HEK293 (cell line): ENCODE measurements around the gene CAMTA2.

ENCODE experiments used
- BCL11B ChIP-seq: fragments of 450-650 bp; formaldehyde crosslinking; IDR thresholded peaks from 2 replicates; pipeline ENCODE4 v1.5.1; 2016; ENCODE audit warnings: low read depth, missing biosample characterization, missing genetic modification characterization
- FEZF1 ChIP-seq: fragments of 450-650 bp; formaldehyde crosslinking; IDR thresholded peaks from 2 replicates; pipeline ENCODE4 v1.5.1; 2016; ENCODE audit warnings: missing biosample characterization, missing genetic modification characterization
- GLIS1 ChIP-seq: fragments of 450-650 bp; formaldehyde crosslinking; IDR thresholded peaks from 2 replicates; pipeline ENCODE4 v1.5.1; 2016; ENCODE audit warnings: missing biosample characterization, missing genetic modification characterization
- HOXA7 ChIP-seq: sonication (generic); formaldehyde crosslinking; IDR thresholded peaks from 2 replicates; pipeline ENCODE4 v1.8.1; 2022; ENCODE audit warnings: missing genetic modification reagents, borderline replicate concordance
- KLF16 ChIP-seq: fragments of 450-650 bp; formaldehyde crosslinking; IDR thresholded peaks from 2 replicates; pipeline ENCODE4 v1.5.1; 2017; ENCODE audit warnings: missing biosample characterization, missing genetic modification characterization
- KLF7 ChIP-seq: fragments of 450-650 bp; formaldehyde crosslinking; IDR thresholded peaks from 2 replicates; pipeline ENCODE4 v1.5.1; 2016; ENCODE audit warnings: missing biosample characterization, missing genetic modification characterization, borderline replicate concordance
- KLF8 ChIP-seq: fragments of 450-650 bp; formaldehyde crosslinking; IDR thresholded peaks from 2 replicates; pipeline ENCODE4 v1.5.1; 2016; ENCODE audit warnings: missing biosample characterization, missing genetic modification characterization
- PRDM1 ChIP-seq: fragments of 450-650 bp; formaldehyde crosslinking; IDR thresholded peaks from 2 replicates; pipeline ENCODE4; 2016; ENCODE audit warnings: missing biosample characterization, missing genetic modification characterization
- RBAK ChIP-seq: fragments of 450-650 bp; formaldehyde crosslinking; IDR thresholded peaks from 2 replicates; pipeline ENCODE4 v1.5.1; 2016; ENCODE audit warnings: missing biosample characterization, missing genetic modification characterization
- SETDB1 ChIP-seq: IDR thresholded peaks from one replicate; pipeline ENCODE4 v1.6.1; 2017; ENCODE audit warnings: mild to moderate bottlenecking, low read length, moderate library complexity, mixed read lengths; ENCODE audit not compliant: insufficient read length
- TRIM28 ChIP-seq: IDR thresholded peaks from 2 replicates; pipeline ENCODE4 v1.6.1; 2011; ENCODE audit warnings: low read length, control low read depth, borderline replicate concordance
- WT1 ChIP-seq: fragments of 450-650 bp; formaldehyde crosslinking; IDR thresholded peaks from 2 replicates; pipeline ENCODE4 v1.5.1; 2016; ENCODE audit warnings: missing biosample characterization, missing genetic modification characterization
- YY2 ChIP-seq: fragments of 450-650 bp; formaldehyde crosslinking; IDR thresholded peaks from 2 replicates; pipeline ENCODE4 v1.5.1; 2016; ENCODE audit warnings: missing biosample characterization, missing genetic modification characterization
- ZNF10 ChIP-seq: fragments of 450-650 bp; formaldehyde crosslinking; IDR thresholded peaks from 2 replicates; pipeline ENCODE4 v1.5.1; 2017; ENCODE audit warnings: missing biosample characterization, missing genetic modification characterization
- ZNF175 ChIP-seq: fragments of 450-650 bp; formaldehyde crosslinking; IDR thresholded peaks from 2 replicates; pipeline ENCODE4 v1.5.1; 2016; ENCODE audit warnings: missing biosample characterization, missing genetic modification characterization
- ZNF184 ChIP-seq: fragments of 450-650 bp; IDR thresholded peaks from 2 replicates; pipeline ENCODE4 v1.5.1; 2018; ENCODE audit warnings: missing biosample characterization, mild to moderate bottlenecking, missing genetic modification characterization
- ZNF202 ChIP-seq: fragments of 450-650 bp; formaldehyde crosslinking; IDR thresholded peaks from 2 replicates; pipeline ENCODE4 v1.5.1; 2016; ENCODE audit warnings: missing biosample characterization, missing genetic modification characterization, borderline replicate concordance
- ZNF24 ChIP-seq: fragments of 450-650 bp; formaldehyde crosslinking; IDR thresholded peaks from 2 replicates; pipeline ENCODE4 v1.5.1; 2016; ENCODE audit warnings: missing biosample characterization, missing genetic modification characterization
- ZNF274 ChIP-seq, 2 experiments: fragments of 200-500 bp in 1 of 2; fragments of 450-650 bp in 1 of 2; sonication (Bioruptor generic) in 1 of 2; formaldehyde crosslinking in 1 of 2; IDR thresholded peaks; 2 replicates each; pipeline versions ENCODE4 v1.5.1 to v1.6.1; 2014 to 2016; ENCODE audit warnings: borderline replicate concordance in 1 of 2, inconsistent platforms in 1 of 2, low read length in 1 of 2, missing biosample characterization in 1 of 2, missing genetic modification characterization in 1 of 2
- ZNF324 ChIP-seq: fragments of 450-650 bp; formaldehyde crosslinking; IDR thresholded peaks from 2 replicates; pipeline ENCODE4 v1.5.1; 2016; ENCODE audit warnings: missing biosample characterization, missing genetic modification characterization
- ZNF350 ChIP-seq: fragments of 450-650 bp; formaldehyde crosslinking; IDR thresholded peaks from 2 replicates; pipeline ENCODE4 v1.5.0; 2017; ENCODE audit warnings: missing biosample characterization, mild to moderate bottlenecking, missing genetic modification characterization
- ZNF391 ChIP-seq: fragments of 450-650 bp; formaldehyde crosslinking; IDR thresholded peaks from 2 replicates; pipeline ENCODE4 v1.5.1; 2016; ENCODE audit warnings: low read depth, missing biosample characterization, missing genetic modification characterization, borderline replicate concordance
- ZNF544 ChIP-seq: fragments of 450-650 bp; formaldehyde crosslinking; IDR thresholded peaks from 2 replicates; pipeline ENCODE4 v1.5.0; 2017; ENCODE audit warnings: missing biosample characterization, missing genetic modification characterization
- ZNF639 ChIP-seq: fragments of 450-650 bp; formaldehyde crosslinking; IDR thresholded peaks from 2 replicates; pipeline ENCODE4 v1.5.1; 2016; ENCODE audit warnings: missing biosample characterization, missing genetic modification characterization
- ZNF658 ChIP-seq: fragments of 450-650 bp; formaldehyde crosslinking; IDR thresholded peaks from 2 replicates; pipeline ENCODE4; 2016; ENCODE audit warnings: missing biosample characterization, missing genetic modification characterization
- ZNF707 ChIP-seq: fragments of 450-650 bp; formaldehyde crosslinking; IDR thresholded peaks from 2 replicates; pipeline ENCODE4 v1.5.1; 2016; ENCODE audit warnings: missing biosample characterization, missing genetic modification characterization
- ZNF76 ChIP-seq: fragments of 450-650 bp; formaldehyde crosslinking; IDR thresholded peaks from 2 replicates; pipeline ENCODE4; 2016; ENCODE audit warnings: low read depth, missing biosample characterization, missing genetic modification characterization, borderline replicate concordance
- ZNF843 ChIP-seq: fragments of 450-650 bp; formaldehyde crosslinking; IDR thresholded peaks from 2 replicates; pipeline ENCODE4 v1.5.1; 2016; ENCODE audit warnings: missing biosample characterization, missing genetic modification characterization
- ZSCAN23 ChIP-seq: fragments of 450-650 bp; formaldehyde crosslinking; IDR thresholded peaks from 2 replicates; pipeline ENCODE4 v1.5.1; 2016; ENCODE audit warnings: missing biosample characterization, missing genetic modification characterization
- ZSCAN30 ChIP-seq: fragments of 450-650 bp; IDR thresholded peaks from 2 replicates; pipeline ENCODE4 v1.5.1; 2018; ENCODE audit warnings: missing biosample characterization, mild to moderate bottlenecking, missing genetic modification characterization, moderate library complexity
- TF ChIP-seq, protein P1 (sequence below): fragments of 450-650 bp; formaldehyde crosslinking; IDR thresholded peaks from 2 replicates; pipeline ENCODE4 v1.5.1; 2016; ENCODE audit warnings: missing biosample characterization, missing genetic modification characterization, borderline replicate concordance
- TF ChIP-seq, protein P2 (sequence below): fragments of 450-650 bp; formaldehyde crosslinking; IDR thresholded peaks from 2 replicates; pipeline ENCODE4 v1.5.0; 2017; ENCODE audit warnings: missing biosample characterization, missing genetic modification characterization, borderline replicate concordance

Gene CAMTA2

DNA sequence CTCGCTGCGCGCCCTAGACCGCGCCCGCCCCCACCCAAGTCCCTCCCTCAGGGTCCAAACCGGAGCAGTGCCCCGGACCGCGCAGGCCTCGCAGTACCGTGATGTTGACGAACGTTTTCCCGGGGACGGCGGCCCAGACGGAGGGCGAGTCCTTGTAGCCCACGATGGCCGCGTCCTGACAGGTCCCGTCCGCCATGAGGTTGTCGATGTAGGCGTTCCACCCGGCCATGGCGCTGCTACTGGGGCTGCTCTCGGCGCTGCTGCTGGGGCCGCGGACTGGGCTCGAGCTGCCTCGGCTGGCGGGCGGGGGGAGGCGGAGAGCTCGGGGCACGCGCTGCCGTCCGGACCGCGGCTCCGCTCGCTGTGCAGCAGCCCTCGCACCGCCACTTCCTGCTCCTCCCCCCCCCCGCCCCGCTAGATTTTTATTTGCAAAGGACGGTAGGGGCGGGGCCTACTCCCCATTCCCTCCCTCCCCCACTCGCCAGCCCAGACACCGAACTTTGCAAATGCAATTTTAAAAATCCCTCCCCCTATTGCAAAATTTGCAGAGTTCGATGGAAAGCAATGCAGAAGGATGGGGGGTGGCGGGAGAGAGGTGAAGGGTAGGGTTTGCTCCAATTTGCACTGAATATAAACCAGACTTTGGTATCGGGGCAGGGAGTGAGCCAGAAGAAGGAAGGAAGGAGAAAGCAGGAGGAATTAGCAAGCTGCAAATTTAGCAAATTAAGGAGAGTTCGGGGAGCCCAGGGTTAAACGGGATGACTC, 39.1 kb downstream of the CAMTA2 start, which contains the start of gene PFN1 (continued):
- TF ChIP-seq ZNF324 (tag by site-specific recombination) (peak; percentile 94), KLF8 (tag by site-specific recombination) (peak; percentile 48; the same call in 1 of the 2 replicates), ZNF202 (tag by site-specific recombination) (no peak), YY2 (peak; percentile 89), ZNF24 (tag by site-specific recombination) (no peak), ZSCAN23 (tag by site-specific recombination) (peak; percentile 85), ZNF658 (no peak), KLF7 (tag by site-specific recombination) (peak; percentile 34; the same call in 1 of the 2 replicates), ZNF843 (tag by site-specific recombination) (0 out of 2 replicates have a peak, but pooled peaks have one; percentile 10), ZNF274 (IDR thresholded peaks at IDR 0.05; ENCODE audit: low read length) (no peak), ZNF274 (tag by site-specific recombination; IDR thresholded peaks at IDR 0.05; ENCODE audit: borderline replicate concordance) (no peak), HOXA7 (CRISPR knock-in tag) (no peak), ZNF184 (tag by site-specific recombination) (no peak), SETDB1 (no peak), FEZF1 (tag by site-specific recombination) (no peak), TRIM28 (no peak), BCL11B (tag by site-specific recombination) (peak; percentile 48), ZNF544 (no peak), RBAK (tag by site-specific recombination) (no peak), ZNF76 (peak; percentile 53), ZNF175 (tag by site-specific recombination) (no peak), ZNF391 (tag by site-specific recombination) (peak; percentile 57), ZNF707 (tag by site-specific recombination) (no peak), ZSCAN30 (tag by site-specific recombination) (0 out of 2 replicates have a peak, but pooled peaks have one; percentile 14), ZNF639 (tag by site-specific recombination) (peak; percentile 81), ZNF10 (tag by site-specific recombination) (no peak), KLF16 (tag by site-specific recombination) (peak; percentile 37), ZNF350 (no peak), GLIS1 (peak; percentile 13; the same call in 1 of the 2 replicates), WT1 (peak; percentile 54; the same call in 1 of the 2 replicates), PRDM1 (tag by site-specific recombination) (peak; percentile 84)
- TF ChIP-seq, protein P1, sequence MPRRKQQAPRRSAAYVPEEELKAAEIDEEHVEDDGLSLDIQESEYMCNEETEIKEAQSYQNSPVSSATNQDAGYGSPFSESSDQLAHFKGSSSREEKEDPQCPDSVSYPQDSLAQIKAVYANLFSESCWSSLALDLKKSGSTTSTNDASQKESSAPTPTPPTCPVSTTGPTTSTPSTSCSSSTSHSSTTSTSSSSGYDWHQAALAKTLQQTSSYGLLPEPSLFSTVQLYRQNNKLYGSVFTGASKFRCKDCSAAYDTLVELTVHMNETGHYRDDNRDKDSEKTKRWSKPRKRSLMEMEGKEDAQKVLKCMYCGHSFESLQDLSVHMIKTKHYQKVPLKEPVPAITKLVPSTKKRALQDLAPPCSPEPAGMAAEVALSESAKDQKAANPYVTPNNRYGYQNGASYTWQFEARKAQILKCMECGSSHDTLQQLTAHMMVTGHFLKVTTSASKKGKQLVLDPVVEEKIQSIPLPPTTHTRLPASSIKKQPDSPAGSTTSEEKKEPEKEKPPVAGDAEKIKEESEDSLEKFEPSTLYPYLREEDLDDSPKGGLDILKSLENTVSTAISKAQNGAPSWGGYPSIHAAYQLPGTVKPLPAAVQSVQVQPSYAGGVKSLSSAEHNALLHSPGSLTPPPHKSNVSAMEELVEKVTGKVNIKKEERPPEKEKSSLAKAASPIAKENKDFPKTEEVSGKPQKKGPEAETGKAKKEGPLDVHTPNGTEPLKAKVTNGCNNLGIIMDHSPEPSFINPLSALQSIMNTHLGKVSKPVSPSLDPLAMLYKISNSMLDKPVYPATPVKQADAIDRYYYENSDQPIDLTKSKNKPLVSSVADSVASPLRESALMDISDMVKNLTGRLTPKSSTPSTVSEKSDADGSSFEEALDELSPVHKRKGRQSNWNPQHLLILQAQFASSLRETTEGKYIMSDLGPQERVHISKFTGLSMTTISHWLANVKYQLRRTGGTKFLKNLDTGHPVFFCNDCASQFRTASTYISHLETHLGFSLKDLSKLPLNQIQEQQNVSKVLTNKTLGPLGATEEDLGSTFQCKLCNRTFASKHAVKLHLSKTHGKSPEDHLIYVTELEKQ (tag by site-specific recombination) = 0 out of 2 replicates have a peak, but pooled peaks have one; percentile 8
- TF ChIP-seq, protein P2, sequence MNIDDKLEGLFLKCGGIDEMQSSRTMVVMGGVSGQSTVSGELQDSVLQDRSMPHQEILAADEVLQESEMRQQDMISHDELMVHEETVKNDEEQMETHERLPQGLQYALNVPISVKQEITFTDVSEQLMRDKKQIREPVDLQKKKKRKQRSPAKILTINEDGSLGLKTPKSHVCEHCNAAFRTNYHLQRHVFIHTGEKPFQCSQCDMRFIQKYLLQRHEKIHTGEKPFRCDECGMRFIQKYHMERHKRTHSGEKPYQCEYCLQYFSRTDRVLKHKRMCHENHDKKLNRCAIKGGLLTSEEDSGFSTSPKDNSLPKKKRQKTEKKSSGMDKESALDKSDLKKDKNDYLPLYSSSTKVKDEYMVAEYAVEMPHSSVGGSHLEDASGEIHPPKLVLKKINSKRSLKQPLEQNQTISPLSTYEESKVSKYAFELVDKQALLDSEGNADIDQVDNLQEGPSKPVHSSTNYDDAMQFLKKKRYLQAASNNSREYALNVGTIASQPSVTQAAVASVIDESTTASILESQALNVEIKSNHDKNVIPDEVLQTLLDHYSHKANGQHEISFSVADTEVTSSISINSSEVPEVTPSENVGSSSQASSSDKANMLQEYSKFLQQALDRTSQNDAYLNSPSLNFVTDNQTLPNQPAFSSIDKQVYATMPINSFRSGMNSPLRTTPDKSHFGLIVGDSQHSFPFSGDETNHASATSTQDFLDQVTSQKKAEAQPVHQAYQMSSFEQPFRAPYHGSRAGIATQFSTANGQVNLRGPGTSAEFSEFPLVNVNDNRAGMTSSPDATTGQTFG = no peak
